HCT116 (cell line): Measurements from ENCODE around the gene DBNDD2.

Experiments used
- CTCF ChIP-seq, 3 experiments: fragments of 200-600 bp in 1 of 3; sonication (generic) in 1 of 3; IDR thresholded peaks in 2 of 3; conservative IDR thresholded peaks in 1 of 3; 2 replicates each; pipeline ENCODE4 v1.5.1; 2012 to 2017; ENCODE audit warnings: low read depth in 2 of 3, low read length in 2 of 3, antibody characterized with exemption in 1 of 3, borderline replicate concordance in 1 of 3, control low read depth in 1 of 3, mild to moderate bottlenecking in 1 of 3, mixed read lengths in 1 of 3, mixed run types in 1 of 3, moderate library complexity in 1 of 3; ENCODE audit not compliant: insufficient read depth in 1 of 3
- EGR1 ChIP-seq: IDR thresholded peaks from 2 replicates; pipeline ENCODE4 v1.6.1; 2012; ENCODE audit warnings: low read depth
- POLR2A ChIP-seq: IDR thresholded peaks from 2 replicates; pipeline ENCODE4 v1.7.0; 2011; ENCODE audit warnings: borderline replicate concordance; ENCODE audit not compliant: insufficient read depth, insufficient read length; ENCODE audit errors: extremely low read depth
- YY1 ChIP-seq: IDR thresholded peaks from 2 replicates; pipeline ENCODE4 v1.6.1; 2011; ENCODE audit warnings: low read length, low read depth, moderate library complexity, mild to moderate bottlenecking; ENCODE audit not compliant: insufficient replicate concordance; ENCODE audit errors: extremely low read depth

- TF ChIP-seq YY1 (no peak), CTCF (IDR thresholded peaks at IDR 0.05 in 2 of 3, conservative IDR thresholded peaks at IDR 0.05 in 1 of 3; ENCODE audit: borderline replicate concordance in 1 of 3, insufficient read depth in 1 of 3, low read depth in 2 of 3, low read length in 2 of 3) (no peak), POLR2A (no peak), EGR1 (no peak)
Measured at GRCh38 chr20:45404438-45404837, 3.7 kb upstream of the DBNDD2 start.
